Measurements from ENCODE around the gene ZNF501.

The ZNF501 gene

DNA sequence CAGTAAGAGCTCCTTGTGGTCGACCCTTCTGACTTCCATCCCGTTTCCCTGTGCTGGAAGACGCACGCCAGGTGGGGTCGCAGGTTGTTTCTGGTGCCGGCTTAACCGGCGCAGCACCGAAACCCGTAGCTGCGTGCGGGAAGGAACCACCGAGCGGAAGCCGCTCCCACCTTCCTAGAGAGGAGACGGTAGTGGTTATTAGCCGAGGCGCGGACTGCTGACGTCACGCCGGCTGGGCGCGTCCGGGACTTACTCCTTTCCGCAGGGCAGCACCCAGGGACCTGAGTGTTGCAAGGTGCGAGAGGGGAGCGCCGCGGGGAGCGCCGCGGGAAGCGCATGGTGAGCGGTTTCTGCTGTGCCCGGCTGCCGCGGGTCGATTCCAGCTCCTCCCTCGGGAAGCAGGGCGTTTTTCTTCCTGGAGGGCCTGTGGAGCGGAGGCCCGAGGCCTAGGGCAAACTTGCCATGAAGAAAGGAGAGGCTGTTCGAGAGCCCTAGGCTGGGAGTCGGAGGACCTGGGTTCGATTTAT, at the start of gene ZNF501:
ZNF501 (plus strand) TSS at position 252 of the 527 bp plus-strand sequence. CDS start 4,787 bp downstream, outside the sequence.
- DNase-seq (ENCODE audit: low read depth in 2 of 2): peak; percentile 65 to 74

GRCh38 chr3:44680921-44681455, 48.4 kb upstream of the ZNF501 start:
- DNase-seq (ENCODE audit: low read depth in 2 of 2): no peak

GRCh38 chr3:44682182-44682896, 47.1 kb upstream of the ZNF501 start:
- no peak for DNase-seq (ENCODE audit: low read depth in 2 of 2)

DNA sequence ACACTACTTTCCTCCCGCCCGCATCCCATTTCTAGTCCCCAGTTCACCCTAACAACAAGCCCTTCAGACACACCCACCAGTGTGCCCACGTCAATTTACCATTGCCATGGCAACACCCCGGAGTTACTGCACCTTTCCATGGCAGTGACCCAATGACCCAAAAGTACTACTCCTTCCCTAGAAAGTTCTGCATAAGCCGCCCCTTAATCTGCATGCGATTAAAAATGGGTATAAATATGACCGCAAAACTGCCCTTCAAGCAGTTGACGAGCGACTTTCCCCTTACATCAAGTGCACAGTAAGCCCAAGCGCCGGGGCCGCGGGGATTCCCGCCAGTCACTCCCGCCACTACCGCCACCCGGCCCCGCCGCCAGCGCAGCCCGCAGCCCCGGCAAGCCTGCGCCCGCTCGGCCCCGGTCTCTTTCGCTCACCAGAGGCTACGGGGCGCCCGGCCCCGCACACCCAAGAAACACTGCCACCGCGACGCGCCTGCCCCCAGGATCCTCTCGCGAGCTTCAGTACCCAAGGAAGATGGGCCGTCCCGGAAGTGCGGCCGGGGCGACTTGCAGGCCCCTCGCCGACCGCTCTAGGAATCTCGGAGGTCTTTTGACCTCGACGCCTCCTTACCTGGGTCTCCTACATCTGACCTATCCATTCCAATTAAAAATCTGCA, 44.2 kb upstream of the ZNF501 start:
- DNase-seq (ENCODE audit: low read depth in 2 of 2): peak; percentile 13 to 30

DNA sequence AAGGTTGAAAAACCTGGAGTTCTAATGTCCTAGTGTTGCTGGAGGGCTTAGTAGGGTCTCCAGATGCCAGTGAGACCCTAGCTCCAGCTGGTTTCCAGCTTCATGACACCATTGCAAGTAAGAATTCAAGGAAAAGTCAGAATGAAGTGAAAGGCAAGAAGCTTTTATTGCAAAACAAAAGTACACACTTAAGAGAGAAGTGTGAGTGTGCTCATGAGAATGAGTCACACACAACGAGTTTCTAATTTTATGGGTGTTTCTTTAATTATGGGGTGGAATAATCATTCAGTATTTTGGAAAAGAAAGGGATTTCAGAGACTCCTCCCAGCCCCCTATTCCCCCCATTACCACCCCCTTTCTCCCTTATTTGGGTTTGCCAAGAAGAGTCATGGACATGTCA, 41.5 kb upstream of the ZNF501 start:
- no peak for DNase-seq (ENCODE audit: low read depth in 2 of 2)

- DNase-seq (ENCODE audit: low read depth in 2 of 2): peak; percentile 25 to 39
Observed at GRCh38 chr3:44712455-44713075, 16.9 kb upstream of the ZNF501 start, which contains the start of gene ZNF502. Gene ZNF502 (plus strand): TSS chr3:44712660. CDS start chr3:44720262, 7,602 bp downstream.

DNA sequence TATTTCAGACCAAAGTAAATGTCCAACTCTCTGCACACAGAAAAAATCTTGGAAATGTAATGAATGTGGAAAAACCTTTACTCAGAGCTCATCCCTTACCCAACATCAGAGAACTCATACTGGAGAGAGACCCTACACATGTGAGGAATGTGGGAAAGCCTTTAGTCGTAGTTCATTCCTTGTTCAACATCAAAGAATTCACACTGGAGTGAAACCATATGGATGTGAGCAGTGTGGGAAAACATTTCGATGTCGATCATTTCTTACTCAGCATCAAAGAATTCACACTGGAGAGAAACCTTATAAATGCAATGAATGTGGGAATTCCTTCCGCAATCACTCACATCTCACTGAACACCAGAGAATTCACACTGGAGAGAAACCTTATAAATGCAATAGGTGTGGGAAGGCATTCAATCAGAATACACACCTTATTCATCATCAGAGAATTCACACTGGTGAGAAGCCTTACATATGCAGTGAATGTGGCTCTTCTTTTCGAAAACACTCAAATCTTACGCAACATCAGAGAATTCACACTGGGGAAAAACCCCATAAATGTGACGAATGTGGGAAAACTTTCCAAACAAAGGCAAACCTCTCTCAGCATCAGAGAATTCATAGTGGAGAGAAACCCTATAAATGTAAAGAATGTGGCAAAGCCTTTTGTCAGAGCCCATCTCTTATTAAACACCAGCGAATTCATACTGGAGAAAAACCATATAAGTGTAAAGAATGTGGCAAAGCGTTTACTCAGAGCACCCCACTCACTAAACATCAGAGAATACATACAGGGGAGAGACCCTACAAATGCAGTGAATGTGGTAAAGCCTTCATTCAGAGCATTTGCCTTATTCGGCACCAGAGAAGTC, 8.0 kb upstream of the ZNF501 start:
- no peak for DNase-seq (ENCODE audit: low read depth in 2 of 2)

DNA sequence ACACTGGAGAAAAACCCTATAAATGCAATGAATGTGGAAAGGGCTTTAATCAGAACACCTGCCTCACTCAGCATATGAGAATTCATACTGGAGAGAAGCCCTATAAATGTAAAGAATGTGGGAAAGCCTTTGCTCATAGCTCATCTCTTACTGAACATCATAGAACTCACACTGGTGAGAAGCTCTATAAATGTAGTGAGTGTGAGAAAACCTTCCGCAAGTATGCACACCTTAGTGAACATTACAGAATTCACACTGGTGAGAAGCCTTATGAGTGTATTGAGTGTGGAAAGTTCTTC, 7.4 kb upstream of the ZNF501 start:
- no peak for DNase-seq (ENCODE audit: low read depth in 2 of 2)

DNA sequence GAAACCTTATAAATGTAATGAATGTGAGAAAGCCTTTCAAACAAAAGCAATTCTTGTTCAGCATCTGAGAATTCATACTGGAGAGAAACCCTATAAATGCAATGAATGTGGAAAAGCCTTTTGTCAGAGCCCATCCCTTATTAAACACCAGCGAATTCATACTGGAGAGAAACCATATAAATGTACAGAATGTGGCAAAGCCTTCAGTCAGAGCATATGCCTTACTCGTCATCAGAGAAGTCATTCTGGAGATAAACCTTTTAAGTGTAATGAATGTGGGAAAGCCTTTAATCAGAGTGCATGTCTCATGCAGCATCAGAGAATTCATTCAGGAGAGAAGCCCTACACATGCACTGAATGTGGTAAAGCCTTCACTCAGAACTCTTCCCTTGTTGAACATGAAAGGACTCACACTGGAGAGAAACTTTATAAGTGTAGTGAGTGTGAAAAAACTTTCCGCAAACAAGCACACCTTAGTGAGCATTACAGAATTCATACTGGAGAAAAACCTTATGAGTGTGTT, 5.3 kb downstream of the ZNF501 start:
- DNase-seq (ENCODE audit: low read depth in 2 of 2): no peak

- no peak for DNase-seq (ENCODE audit: low read depth in 2 of 2)
Observed at GRCh38 chr3:44761101-44761423, 31.6 kb downstream of the ZNF501 start.

DNA sequence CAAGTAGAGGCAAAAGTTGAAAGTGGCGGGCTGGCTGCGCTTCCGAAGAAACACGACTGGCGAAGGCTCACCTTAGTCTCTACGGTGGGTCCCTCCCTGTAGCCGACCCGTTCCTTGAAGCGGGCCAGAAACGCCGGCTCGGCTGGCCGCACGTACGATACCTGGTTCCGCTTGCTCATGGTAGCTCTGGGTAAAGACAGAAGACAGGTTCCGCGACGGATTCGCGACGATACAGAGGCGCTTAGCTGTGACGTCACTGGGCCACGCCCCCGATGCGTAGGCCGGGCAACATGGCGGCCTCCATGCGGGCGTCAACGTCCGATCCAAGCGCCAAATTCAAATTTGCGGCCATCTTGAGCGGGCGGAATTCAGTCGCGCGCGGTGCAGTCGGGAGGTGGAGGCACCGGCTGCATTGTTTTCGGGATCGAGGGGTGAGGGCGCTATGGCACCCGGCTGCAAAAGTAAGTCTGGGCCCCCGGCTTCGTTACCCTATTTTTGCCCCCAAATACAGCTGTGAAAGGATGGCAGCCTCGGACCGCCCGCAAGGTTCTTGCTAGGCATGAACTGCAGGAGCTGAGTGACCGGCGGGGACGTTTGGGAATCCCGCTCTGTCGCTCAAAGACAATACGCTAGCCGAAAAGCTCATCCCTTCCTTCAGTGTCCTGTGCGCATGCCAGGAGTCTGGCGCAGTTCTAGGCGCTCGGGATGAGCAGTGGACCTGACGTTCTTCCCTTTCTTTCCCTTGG, 32.2 kb downstream of the ZNF501 start, which contains the start of the genes KIAA1143 and KIF15:
KIAA1143 (minus strand) TSS at position 196 of the 746 bp plus-strand sequence; CDS start at position 179, 17 bp downstream.
KIF15 (plus strand) TSS at position 371 of the 746 bp plus-strand sequence; CDS start at position 443, 72 bp downstream.
- peak; percentile 95 to 97 for DNase-seq (ENCODE audit: low read depth in 2 of 2)

- no peak for DNase-seq (ENCODE audit: low read depth in 2 of 2)
Observed at GRCh38 chr3:44762170-44762677, 32.8 kb downstream of the ZNF501 start.

DNA sequence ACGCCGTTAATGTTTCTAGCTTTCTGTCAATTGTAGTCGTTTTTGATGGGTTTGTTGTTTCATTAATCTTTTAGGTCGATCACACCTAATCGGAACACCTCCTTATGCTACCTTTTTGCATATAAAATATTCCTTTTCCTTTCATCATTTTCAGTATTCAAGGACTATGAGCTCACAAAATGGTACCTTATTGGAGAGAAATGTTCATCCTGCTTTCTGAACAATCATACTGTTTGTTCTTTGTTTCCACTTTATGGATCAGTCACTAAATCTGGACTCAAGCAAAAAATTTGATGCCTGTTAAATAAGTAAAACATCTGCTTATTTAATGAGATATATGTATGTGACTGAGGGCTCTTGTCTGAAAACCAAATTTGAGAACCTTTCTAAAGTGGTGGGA, 33.3 kb downstream of the ZNF501 start:
- no peak for DNase-seq (ENCODE audit: low read depth in 2 of 2)

DNA sequence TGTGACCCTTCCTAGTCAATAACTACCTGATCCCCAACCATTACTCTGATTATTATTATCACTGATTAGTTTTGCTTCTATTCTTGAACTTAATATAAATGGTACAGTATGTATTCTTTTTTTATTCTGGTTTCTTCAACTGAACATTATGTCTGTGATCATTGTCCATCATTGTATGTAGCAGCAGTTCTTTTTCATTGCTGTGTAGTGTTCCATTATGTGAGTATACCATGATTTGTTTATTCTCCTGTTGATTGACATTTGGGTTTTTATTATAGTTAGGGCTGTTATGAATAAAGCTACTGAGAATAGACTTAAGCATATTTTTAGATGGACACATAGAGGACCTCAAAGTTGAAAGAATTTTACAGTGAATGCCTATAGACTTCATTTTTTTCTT, 34.8 kb downstream of the ZNF501 start:
- DNase-seq (ENCODE audit: low read depth in 2 of 2): no peak

DNA sequence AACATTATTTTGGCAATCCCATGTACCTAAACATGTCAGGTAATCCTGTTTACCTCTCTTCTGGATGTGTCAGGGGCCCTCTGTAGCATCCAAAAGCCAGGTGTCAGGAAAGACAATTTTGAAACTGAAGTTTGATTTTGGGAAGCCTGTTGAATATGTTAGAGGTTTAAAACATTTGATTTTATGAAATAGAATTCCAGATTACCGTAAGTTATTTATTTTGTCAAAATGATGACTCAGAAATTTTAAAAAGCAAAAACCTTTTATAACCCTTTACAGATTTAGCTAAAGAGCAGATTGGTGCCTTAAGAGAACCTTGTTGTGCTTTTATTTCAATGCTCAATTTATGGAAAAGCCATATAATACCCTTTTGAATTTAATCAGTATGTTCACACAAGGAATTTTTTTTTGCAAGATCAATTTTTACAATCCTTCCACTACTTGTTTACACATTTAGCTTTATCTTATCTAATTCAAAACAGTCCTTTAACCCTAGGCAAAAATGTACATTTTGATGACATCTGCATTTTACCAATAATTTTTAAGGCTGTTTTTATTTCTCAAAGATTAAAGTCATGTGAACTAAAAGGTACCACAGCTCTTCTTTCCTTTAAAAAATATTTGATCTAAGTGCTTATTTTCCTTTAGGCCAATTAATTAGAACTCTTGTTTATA, 42.1 kb downstream of the ZNF501 start:
- no peak for DNase-seq (ENCODE audit: low read depth in 2 of 2)

DNA sequence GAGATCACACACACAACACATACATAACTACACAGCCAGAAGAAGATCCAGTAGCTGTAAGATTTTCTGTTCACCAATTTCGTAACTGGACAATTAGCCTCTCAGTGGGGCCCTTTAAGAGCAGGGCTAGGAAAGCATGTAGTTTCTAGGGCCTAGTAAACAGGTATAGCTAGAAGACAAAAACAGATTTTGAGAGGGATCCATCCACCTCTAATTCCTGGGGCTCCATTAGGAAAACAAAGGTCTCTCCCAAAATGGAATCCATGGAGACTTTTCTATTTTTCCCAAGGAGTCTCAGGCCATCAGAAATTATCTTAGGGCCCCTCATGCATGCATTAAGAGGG, 42.6 kb downstream of the ZNF501 start:
- DNase-seq (ENCODE audit: low read depth in 2 of 2): no peak

DNA sequence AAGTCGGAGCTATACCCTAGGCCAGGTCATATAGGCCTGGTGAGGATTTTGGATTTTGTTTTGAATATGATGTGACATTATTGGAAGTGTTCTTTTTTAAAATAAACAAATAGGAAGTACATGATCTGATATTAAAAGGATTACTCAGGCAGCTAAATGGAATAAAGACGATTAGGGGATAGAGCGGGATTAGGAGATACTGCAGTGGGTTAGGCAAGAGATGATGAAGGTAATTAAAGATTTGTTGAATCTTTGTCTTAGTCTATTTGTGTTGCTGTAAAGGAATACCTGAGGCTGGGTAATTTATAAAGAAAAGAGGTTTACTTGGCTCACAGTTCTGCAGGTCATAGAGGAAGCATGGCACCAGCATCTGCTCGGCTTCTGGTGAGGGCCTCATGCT, 53.5 kb downstream of the ZNF501 start:
- DNase-seq (ENCODE audit: low read depth in 2 of 2): no peak
